Thyroid gland (tissue), 4 donors: ENCODE measurements around the gene EDN2. TPM values are rescaled to one million over a fixed set of nuclear protein-coding genes. Genes with fewer than 3 reads are reported as not detected.

Source experiments
- DNase-seq, 2 donors: peaks; one replicate each; pipeline ENCODE4 v3.0.0-alpha.2; 2019
- H3K27ac ChIP-seq, 3 donors: fragments of 200-600 bp; sonication (generic); 1 replicate in 2 of 3; 2 replicates in 1 of 3; pipeline ENCODE4 v1.5.1; 2016 to 2019; ENCODE audit warnings: mild to moderate bottlenecking in 1 of 3, moderate library complexity in 1 of 3
- H3K27me3 ChIP-seq: fragments of 200-600 bp; sonication (generic); one replicate; pipeline ENCODE4 v1.5.1; 2019
- H3K36me3 ChIP-seq, 2 donors: fragments of 200-600 bp; sonication (generic); one replicate each; pipeline ENCODE4 v1.5.1; 2016 to 2019
- H3K4me1 ChIP-seq, 2 donors: fragments of 200-600 bp; sonication (generic); one replicate each; pipeline ENCODE4 v1.5.1; 2017 to 2019
- H3K4me3 ChIP-seq, 3 donors: fragments of 200-600 bp; sonication (generic); replicated peaks in 1 of 3; 1 replicate in 2 of 3; 2 replicates in 1 of 3; pipeline ENCODE4 v1.5.1; 2016; ENCODE audit warnings: mild to moderate bottlenecking in 1 of 3
- H3K9me3 ChIP-seq: fragments of 200-600 bp; sonication (generic); one replicate; pipeline ENCODE4 v1.5.1; 2017
- POLR2A ChIP-seq, 2 donors: fragments of 450-650 bp; IDR thresholded peaks; one replicate each; pipeline ENCODE4 v1.6.1; 2017; ENCODE audit warnings: antibody characterized with exemption in 2 of 2, mild to moderate bottlenecking in 2 of 2, moderate library complexity in 1 of 2
- WGBS, 2 donors: methylation state at CpG; one replicate each; pipeline ENCODE4 v1.1.5; 2017; 5-methylcytosine and 5-hydroxymethylcytosine counted together
- intact Hi-C: fragments of 100-400 bp; cut with DNase I; formaldehyde crosslinking; loops from one replicate; pipeline ENCODE4 v1.15.1; 2023
- small RNA-seq: library from RNA; depleted of rRNA; stranded (forward); fragments of <200 nt; gene quantifications from one replicate; pipeline ENCODE3, GENCODE V24; 2016
- total RNA-seq, 4 donors: library from RNA; depleted of rRNA; stranded (reverse); fragments of >200 nt; gene quantifications; one replicate each; pipeline ENCODE4 v1.2.3, GENCODE V29; 2016

EDN2 gene
- total RNA-seq, 4 donors from 2014 or later = not detected

GRCh38 chr1:41429641-41430035, 54.8 kb downstream of the EDN2 start:
- intact Hi-C loops = no loop called here
- Histone ChIP-seq H3K4me1 (peaks cover 15 to 19% of the 10 kb centered on the region in 2 donors), H3K36me3 (no peaks in the 10 kb centered on the region), H3K27ac (no peak overlapping the region), H3K27me3 (no peaks in the 10 kb centered on the region), H3K4me3 (no peak overlapping the region), H3K9me3 (no peaks in the 10 kb centered on the region)
- no peak for DNase-seq
- no peak for TF ChIP-seq POLR2A (IDR thresholded peaks at IDR 0.05)
- 86% methylated on average over 4 to 5 of the region's 5 CpGs for WGBS, 2 donors

Small RNA genes within 50 kb of the gene (small RNA-seq; reads per million reads assigned to genes)
- gene RNA5SP45 = not detected

Other genes starting within 250 kb of the EDN2 start
- gene SCMH1, start 242.4 kb downstream of the EDN2 start, total RNA-seq = 10 to 100 TPM; 30.6 to 93.0 (median 47.5) TPM
- 1 to 10 TPM; 1.1 to 4.2 (median 2.6) TPM for gene FOXO6, start 123.2 kb downstream of the EDN2 start, total RNA-seq